ENCODE results near the gene TMUB2.

Gene TMUB2

DNA sequence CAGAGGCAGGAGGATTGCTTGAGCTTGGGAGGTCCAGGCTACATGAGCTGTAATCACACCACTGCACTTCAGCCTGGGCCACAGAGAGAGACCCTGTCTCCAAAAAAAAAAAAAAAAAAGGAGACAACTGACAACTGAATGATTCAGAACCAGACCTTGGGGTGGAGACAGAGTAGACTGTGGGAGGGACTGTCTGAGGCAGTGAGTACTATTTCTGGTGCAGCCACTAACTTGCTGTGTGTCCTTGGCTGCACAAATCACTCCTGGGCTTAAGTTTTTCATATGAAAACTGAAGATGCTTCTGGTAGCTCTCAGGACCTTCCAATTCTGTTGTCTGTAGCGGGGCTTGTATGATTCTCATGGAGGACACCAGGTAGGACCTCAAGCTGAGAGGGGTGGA lies 10.5 kb upstream of the TMUB2 start:
- DNase-seq (ENCODE audit: extremely low spot score, insufficient read length, low read depth), result no peak
- FAIRE-seq, result no peak

DNA sequence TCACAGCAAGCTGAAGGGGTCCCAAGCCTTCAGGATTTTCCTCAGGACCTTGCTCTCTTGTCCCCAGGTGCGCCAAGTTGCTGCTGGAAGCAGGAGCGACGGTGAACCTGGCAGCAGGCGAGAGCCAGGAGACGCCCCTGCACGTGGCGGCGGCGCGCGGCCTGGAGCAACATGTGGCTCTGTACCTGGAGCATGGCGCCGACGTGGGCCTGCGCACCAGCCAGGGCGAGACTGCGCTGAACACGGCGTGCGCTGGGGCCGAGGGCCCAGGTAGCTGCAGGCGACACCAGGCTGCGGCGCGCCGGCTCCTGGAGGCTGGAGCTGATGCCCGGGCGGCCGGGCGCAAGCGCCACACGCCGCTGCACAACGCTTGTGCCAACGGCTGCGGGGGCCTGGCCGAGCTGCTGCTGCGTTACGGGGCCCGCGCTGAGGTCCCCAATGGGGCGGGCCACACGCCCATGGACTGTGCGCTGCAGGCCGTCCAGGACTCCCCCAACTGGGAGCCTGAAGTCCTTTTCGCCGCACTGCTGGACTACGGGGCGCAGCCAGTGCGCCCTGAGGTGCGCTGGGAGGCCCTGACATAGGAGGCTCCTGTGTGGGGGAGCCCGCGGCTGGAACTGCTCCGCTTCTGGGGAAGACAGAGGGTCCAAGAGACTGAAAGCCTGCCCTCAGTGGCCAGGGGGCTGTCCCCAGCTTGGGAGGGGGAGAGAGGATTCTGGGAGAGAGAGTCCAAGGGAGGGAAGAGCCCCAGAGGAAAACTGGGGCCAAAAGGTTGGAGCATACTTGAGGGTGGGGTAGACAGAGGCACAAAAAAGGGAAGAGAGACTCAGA lies 9.9 kb upstream of the TMUB2 start:
- FAIRE-seq (no peak), DNase-seq (ENCODE audit: extremely low spot score, insufficient read length, low read depth) (no peak)

DNA sequence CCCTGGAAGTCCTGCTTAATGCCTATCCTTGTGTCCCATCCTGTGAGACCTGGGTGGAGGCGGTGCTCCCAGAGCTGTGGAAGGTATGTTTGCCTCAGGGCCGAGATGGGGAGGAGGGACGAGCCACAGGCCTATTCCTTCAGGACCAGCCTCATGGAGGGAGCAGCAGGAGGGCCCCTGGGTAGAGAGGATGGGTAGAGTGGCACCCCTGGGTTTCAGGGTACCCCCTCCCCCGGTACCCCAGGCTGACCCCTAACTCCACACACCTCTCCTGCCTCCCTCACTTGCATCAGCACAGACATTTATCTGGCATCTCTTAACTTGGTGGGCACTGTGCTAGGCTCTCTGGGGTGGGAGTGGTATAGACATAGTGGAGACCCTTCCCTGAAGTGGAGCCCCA lies 9.1 kb upstream of the TMUB2 start:
- no peak for FAIRE-seq
- DNase-seq (ENCODE audit: extremely low spot score, insufficient read length, low read depth), result no peak

DNA sequence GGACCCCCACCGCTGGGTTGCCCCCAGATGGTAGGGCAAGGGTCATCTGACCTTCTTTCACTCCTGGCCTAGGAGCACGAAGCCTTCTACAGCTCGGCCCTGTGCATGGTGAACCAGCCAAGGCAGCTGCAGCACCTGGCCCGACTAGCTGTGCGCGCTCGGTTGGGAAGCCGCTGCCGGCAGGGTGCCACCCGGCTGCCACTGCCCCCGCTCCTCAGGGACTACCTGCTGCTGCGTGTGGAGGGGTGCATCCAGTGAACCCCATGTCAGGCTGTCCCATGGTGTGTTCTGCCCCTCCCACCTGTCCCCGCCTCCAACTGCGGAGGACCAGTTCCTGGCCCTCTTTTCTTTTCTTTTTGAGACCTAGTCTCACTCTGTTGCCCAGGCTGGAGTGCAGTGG lies 8.6 kb upstream of the TMUB2 start:
- FAIRE-seq (no peak), DNase-seq (ENCODE audit: extremely low spot score, insufficient read length, low read depth) (no peak)

DNA sequence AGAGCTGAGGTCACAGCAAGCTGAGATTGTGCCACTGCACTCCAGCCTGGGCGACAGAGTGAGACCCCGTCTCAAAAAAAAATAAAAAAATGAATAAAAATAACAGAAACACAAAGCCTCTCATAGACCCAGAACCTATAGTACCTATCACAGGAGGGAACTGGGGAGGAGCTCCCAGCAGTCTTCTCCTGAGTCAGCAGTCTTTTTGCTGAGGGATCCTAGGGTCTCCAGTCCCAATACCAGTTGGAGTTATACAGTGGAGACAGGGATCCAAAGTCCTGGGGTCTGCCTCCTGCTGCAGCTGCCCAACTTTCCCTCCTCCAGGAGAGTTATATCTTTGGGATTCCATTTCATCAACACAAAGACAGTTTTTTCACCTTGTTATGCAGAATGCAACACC lies 3.7 kb upstream of the TMUB2 start:
- FAIRE-seq (no peak), DNase-seq (ENCODE audit: extremely low spot score, insufficient read length, low read depth) (no peak)

DNA sequence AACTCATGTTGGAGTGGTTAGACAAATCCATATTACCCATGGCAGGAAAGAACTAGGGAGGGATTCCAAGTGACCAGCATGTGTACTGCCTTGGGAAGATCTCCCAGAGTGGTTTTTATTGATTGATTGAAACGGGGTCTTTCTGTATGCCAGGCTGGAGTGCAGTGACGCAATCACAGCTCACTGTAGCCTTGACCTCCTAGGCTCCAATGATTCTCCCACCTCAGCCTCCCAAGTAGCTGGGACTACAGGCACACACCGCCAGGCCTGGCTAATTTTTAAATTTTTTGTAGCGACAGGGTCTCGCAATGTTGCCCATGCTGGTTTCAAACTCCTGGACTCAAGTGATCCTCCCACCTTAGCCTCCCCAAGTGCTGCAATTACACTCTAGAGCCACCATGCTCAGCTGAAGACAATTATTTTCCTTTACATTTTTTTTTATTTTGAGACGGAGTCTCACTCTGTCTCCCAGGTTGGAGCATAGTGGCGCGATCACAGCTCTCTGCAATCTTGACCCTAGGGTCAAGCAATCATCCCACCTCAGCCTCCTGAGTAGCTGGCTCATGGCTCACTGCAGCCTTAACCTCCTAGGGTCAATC lies 2.5 kb upstream of the TMUB2 start:
- FAIRE-seq (no peak), DNase-seq (ENCODE audit: extremely low spot score, insufficient read length, low read depth) (no peak)

DNA sequence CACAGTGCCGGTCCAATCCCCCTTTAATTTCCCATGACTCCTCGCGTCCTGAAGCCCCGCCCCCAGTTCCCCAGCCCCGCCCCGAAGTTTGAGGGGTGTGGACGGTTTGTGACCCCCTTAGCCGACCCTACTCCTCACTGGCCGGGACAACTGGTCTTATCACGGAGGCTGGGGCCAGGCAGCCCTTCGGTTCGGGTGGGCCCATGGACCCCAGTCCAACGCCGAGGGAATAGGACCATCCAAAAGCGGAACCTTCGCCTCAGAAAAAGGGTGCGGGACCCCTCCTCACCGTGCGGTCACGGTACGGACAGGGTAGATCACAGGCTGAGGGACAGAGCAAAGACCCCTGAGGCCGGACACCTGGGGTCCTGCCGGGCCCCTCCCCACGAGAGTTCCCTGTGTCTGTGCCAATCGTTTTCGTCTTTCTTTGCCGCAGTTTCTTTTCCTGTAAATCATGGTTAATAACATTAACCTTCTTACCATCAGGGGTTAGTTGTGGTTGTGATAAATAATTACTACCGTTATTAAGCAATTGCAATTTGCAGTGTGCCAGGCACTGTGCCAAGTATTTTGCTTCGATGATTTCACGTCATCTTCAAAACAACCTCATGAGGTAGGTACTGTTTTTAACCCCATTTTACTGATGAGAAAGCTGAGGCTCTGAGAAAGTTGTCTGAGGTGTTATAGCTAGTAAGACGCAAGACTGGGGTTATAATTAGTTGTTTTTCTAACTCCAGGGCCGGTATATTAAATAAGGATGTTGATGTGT lies 543 bp downstream of the TMUB2 start:
- peak; percentile 65 for DNase-seq (ENCODE audit: extremely low spot score, insufficient read length, low read depth)

DNA sequence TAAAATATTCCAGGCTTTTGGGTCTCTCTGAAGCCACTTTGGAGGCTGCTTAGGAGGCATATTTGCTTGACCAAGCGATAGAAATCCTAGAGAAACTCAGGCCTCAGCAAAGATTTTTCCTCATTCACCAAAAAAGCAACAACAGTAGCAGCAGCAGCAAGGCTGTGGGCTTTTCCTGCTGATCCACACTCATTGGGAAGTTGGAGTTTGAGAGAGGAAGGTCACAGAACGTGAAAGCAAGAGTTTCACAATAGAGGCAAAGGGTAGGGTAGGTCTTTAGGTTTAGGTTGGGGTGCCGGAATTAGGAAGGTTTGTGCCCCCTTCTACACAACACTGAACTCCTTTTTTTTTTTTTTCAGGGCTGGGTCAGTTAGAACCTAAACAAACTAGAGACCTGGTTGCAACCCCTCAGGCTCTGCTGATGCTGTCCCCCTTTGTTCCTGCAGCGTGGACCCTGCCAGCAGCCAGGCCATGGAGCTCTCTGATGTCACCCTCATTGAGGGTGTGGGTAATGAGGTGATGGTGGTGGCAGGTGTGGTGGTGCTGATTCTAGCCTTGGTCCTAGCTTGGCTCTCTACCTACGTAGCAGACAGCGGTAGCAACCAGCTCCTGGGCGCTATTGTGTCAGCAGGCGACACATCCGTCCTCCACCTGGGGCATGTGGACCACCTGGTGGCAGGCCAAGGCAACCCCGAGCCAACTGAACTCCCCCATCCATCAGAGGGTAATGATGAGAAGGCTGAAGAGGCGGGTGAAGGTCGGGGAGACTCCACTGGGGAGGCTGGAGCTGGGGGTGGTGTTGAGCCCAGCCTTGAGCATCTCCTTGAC lies 2.0 kb downstream of the TMUB2 start:
- FAIRE-seq (no peak), DNase-seq (ENCODE audit: extremely low spot score, insufficient read length, low read depth) (no peak)

More for the DNA sequence above, 543 bp downstream of the TMUB2 start:
- no peak for FAIRE-seq

DNA sequence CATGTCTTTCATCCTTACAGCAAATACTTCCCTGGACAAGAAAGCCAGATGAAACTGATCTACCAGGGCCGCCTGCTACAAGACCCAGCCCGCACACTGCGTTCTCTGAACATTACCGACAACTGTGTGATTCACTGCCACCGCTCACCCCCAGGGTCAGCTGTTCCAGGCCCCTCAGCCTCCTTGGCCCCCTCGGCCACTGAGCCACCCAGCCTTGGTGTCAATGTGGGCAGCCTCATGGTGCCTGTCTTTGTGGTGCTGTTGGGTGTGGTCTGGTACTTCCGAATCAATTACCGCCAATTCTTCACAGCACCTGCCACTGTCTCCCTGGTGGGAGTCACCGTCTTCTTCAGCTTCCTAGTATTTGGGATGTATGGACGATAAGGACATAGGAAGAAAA lies 3.7 kb downstream of the TMUB2 start:
- DNase-seq (ENCODE audit: extremely low spot score, insufficient read length, low read depth), result no peak
- no peak for FAIRE-seq

DNA sequence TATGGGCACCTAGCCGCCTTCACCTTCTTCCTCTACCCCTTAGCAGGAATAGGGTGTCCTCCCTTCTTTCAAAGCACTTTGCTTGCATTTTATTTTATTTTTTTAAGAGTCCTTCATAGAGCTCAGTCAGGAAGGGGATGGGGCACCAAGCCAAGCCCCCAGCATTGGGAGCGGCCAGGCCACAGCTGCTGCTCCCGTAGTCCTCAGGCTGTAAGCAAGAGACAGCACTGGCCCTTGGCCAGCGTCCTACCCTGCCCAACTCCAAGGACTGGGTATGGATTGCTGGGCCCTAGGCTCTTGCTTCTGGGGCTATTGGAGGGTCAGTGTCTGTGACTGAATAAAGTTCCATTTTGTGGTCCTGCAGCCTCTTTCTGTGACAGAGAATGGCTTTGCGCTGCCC lies 4.6 kb downstream of the TMUB2 start:
- DNase-seq (ENCODE audit: extremely low spot score, insufficient read length, low read depth) (no peak), FAIRE-seq (no peak)

DNA sequence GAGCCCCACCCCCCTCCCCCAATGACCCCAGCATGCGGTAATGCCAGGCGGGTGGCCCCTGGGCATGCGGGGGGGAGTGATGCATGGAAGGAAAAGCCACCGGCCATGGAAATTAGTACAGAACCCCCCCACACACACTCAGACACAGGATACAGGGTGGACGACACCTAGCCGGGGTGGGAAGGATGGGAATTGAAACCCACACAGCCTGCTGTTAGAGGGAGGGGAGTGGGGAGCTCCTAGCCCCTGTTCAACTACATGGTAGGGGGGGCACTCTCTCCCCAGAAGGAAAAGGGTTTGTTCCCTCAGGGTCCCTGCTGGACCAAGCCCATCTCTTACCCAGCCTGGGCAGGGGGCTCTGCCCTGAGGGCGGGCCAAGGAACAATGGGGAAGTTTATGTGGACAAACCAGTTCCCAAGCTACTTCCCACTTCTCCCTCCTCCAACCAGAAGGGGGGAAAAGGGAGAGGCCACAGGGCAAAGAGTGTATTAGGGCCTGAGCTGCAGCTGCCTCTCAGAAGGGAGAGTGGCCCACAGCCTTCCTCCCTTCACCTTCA lies 5.2 kb downstream of the TMUB2 start:
- FAIRE-seq, result no peak
- DNase-seq (ENCODE audit: extremely low spot score, insufficient read length, low read depth), result no peak

DNA sequence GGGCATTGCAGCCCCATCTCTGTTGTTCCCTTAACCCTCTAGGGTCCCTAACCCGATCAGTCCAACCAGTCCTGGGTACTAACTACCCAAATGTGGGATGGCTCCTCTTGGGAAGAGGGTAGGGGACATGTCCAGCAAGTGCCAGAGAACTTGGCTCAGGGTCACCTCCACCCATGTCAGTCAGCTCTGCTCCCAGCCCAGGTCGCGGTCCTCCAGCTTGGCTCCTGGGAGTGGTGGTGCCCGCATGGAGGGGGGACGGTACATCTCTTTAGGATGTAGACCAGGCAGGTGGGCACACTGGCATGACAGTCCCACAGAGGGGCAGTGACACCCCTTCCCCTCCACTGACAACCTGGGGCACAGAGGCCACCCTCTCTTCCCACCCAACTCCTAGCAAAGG lies 6.0 kb downstream of the TMUB2 start:
- no peak for FAIRE-seq
- DNase-seq (ENCODE audit: extremely low spot score, insufficient read length, low read depth), result no peak

DNA sequence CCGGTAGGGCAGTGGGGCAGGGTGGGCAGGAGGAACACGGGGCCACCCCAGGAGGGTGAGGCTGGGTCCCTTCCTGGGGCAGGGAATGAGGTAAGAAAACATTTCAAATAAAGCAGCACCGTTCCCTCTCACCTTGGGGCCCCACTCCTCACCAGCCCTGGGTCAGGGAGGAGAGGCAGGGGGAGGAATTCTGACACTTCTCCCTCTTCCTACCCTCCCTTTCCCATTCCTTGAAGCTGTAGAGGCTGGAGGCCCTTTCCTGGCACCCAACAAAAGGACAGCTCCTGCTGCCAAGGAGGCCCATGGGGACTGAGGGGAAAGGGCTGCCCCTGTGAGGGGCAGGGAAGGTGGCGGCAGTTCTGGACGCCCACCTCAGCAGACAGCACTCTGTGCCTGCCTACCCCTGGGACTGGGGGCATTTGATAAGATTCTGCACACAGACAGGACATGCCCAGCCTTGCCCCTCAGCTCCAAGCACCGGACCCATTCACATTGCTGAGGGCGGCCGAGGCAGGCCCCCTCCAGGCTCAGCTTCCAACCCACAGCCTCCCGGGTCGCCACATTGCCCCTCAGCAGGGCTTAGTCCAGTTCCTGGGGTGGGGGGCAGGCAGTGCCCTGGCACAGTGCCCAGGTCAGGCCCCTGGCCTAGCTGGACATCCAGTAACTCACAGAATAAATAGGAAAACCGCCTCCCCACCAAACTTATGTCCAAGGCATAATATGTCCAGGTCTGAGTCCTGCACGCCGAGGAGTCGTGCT lies 6.7 kb downstream of the TMUB2 start:
- DNase-seq (ENCODE audit: extremely low spot score, insufficient read length, low read depth) (no peak), FAIRE-seq (no peak)

DNA sequence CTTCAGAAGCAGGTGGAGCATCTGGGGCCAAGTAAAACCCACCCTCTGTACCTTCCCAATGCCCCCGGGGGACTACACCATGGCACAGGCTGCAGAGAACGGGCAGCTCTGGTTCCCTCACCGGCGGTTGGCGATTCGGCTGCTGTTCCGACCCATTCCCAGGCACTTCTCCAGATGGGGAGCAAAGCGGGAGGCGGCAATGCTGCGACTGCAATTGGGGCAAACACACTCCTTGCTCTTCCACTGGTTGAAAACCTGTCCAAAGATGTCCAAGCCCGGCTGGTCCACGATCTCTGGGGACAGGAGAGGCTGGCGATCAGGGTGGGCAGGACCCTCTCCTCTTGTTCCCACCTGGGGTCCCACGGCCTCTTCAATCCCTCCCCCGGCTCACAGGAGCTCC lies 10.3 kb downstream of the TMUB2 start:
- FAIRE-seq, result no peak
- no peak for DNase-seq (ENCODE audit: extremely low spot score, insufficient read length, low read depth)

DNA sequence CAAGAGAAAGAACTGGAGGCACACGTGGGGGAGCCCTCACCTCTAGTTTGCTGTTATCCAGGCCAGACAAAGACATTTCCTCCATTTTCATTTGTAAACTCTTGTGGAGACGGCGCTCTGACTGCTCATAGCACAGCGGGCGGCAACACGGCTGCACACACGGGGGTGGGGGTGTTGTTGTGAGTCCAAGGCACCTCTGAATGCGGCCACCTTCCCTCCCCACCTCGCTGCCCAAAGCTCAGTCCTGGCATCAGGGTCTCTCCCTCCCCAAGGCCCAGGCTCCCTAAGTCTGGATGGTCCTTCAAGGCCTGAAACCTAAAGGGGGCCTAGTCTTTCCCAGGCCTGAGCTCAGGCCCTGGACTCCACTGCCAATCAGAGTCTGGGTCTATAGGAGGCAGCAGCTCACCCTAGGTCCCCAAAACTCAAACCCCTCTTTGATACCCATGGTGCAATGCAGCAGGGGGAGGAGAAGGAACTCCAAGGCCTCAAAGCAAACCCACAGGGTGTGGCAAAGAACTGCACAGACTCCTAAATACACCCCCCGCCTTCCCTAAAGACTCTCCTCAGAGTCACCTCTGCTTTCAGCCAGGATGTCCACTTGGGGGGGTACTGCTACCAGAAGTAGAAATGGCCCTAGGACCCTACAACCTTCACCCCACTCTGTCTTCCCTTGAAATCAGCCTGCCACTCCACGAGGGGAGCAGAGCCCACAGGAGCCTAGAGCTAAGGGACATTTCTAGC lies 11.4 kb downstream of the TMUB2 start:
- FAIRE-seq, result peak; percentile 89
- no peak for DNase-seq (ENCODE audit: extremely low spot score, insufficient read length, low read depth)

DNA sequence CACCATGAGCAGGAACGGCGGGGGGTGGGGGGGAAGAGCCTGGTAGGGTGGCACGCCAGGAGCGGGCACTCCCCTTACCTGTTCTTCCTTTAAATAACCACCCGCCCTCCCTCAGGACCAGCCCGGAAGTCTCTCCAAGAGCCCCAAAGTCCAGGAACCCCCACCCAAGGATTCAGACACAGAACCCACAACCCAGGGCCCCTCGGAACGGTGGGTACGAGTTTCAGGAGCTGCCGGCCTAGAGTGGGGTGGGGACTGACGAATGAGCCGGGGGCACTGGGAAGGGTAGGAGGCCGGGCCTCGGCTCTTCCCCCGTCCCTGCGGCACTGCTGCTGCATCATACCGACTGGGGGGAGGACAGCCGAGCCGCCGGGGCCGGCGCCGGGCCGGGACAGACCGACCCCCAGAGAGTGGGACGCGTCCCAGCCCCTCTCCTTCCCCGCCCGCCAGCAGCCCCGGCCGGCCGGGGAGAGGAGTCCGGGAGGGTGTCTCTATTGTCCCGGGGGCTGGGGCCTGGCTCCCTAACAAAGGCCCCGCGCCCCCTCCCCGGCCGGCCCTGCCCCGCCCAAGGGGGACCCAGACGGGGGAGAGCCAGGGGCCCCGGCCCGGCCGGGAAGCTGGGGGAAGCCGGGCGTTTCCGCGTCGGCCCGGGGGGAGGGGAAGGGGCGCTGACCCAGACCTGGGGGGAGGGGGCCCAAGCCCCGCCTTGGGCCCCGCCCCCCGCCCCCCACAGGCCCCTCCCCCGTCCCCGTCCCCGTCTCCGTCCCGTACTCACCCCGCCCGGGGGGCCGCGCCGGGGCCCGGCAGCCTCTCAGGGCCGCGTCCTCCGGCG lies 12.2 kb downstream of the TMUB2 start:
- DNase-seq (ENCODE audit: extremely low spot score, insufficient read length, low read depth) (no peak), FAIRE-seq (no peak)

DNA sequence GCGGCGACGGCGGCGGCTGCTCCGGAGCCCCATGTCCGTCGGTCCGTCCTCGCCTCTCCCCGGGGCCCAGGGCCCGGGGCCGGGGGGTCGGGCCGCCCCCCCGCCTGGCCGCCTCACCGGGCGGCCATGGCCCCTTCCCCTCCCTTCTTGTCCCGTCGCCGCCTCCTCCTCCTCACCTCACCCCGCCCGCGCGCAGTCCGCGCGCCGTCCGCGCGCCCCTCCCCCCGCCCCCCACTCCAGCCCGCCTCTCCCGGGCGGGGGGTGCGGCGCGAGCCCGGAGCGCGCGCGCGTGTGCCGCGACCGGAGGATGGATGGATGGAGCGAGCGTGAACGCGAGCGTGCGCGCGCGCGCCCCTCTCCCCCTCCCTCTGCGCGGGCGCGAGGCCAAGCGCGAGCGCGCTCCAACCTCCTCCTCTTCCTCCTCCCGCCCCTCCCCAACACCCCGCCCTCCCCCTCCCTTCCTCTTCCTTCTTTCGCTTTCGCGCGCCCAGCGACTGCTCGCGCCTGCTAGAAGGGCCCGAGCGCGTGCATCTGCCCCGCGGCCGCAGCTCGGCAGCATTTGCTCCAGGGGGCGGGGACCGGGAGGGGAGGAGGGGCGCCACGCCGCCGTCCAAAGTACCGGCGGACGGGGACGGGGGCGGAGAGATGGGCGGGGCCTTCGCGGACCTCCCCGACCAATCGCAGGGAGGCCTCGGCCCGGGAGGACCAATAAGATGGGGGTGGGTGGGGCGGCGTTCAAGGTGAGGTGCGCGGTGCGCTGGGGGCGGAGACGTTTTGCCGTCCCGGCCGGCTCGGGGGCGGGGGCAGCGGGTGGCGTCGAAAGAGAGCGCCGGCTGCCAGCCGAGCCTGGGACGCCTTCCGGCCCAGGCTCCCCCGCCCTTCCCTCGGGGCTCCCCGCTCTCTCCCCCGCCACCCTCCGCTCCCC lies 13.0 kb downstream of the TMUB2 start, which contains the start of gene ATXN7L3:
Gene ATXN7L3, minus strand, starts transcription at position 332 of the 925 bp plus-strand sequence. CDS start 1,814 bp downstream, outside the sequence.
- FAIRE-seq, result peak; percentile 96

More for the DNA sequence above, 13.0 kb downstream of the TMUB2 start, which contains the start of gene ATXN7L3:
- DNase-seq (ENCODE audit: extremely low spot score, insufficient read length, low read depth), result peak; percentile 94
